ENCODE measurements around the gene DISP2.

GRCh38 chr15:40369474-40369869 lies 11.5 kb downstream of the DISP2 start:
- no peak for TF ChIP-seq CTCF (conservative IDR thresholded peaks at IDR 0.05; ENCODE audit: low read depth in 2 of 2)
- no peak for TF ChIP-seq CREB1 (CRISPR knock-in tag; IDR thresholded peaks at IDR 0.05; ENCODE audit: low read depth)
- no peak for TF ChIP-seq EZH2phosphoT487 (IDR thresholded peaks at IDR 0.05; ENCODE audit: unreplicated experiment)
- TF ChIP-seq NANOG (IDR thresholded peaks at IDR 0.05; ENCODE audit: borderline replicate concordance), result no peak
- TF ChIP-seq EZH2 (IDR thresholded peaks at IDR 0.05; ENCODE audit: low read depth, unreplicated experiment), result no peak
- TF ChIP-seq REST (IDR thresholded peaks at IDR 0.05; ENCODE audit: unreplicated experiment), result no peak
- no peak for TF ChIP-seq JUNB (IDR thresholded peaks at IDR 0.05; ENCODE audit: unreplicated experiment)
- TF ChIP-seq ZNF462 (CRISPR knock-in tag; IDR thresholded peaks at IDR 0.05), result no peak
- TF ChIP-seq POLR2AphosphoS5 (IDR thresholded peaks at IDR 0.05; ENCODE audit: low read depth), result no peak
- no peak for TF ChIP-seq STAT1 (IDR thresholded peaks at IDR 0.05; ENCODE audit: unreplicated experiment)
- no peak for TF ChIP-seq ZNF114 (CRISPR knock-in tag; IDR thresholded peaks at IDR 0.05)
- TF ChIP-seq ETS1 (IDR thresholded peaks at IDR 0.05), result no peak

All from GM23338 (cell line).